Measurements from ENCODE around the gene PSG11. TPM values are rescaled to one million over a fixed set of nuclear protein-coding genes. Genes with fewer than 3 reads are reported as not detected.

The PSG11 gene
- total and polyA plus RNA-seq, 2 of the 8 experiments (the other 6 are each of a cell fraction or from before 2014, with no cell fraction given): not detected

- Histone ChIP-seq H4K5ac (ENCODE audit: insufficient read length, low read depth, low read length) (no peak overlapping the region), H4K20me1 (replicated peaks in 1 of 2; ENCODE audit: control insufficient read depth in 1 of 2, insufficient read depth in 2 of 2, low read length in 2 of 2) (no peaks in the 10 kb centered on the region), H3K27ac (ENCODE audit: low read depth, low read length) (no peak overlapping the region), H3K36me3 (ENCODE audit: control insufficient read depth in 2 of 4, insufficient read depth in 4 of 4, low read length in 3 of 4) (no peaks in the 10 kb centered on the region), H3K23ac (ENCODE audit: insufficient read length) (no peak overlapping the region), H3K79me2 (ENCODE audit: control insufficient read depth in 1 of 2, insufficient read depth in 2 of 2, low read length in 2 of 2) (no peaks in the 10 kb centered on the region), H2AFZ (ENCODE audit: low read length) (no peak overlapping the region), H4K91ac (replicated peaks; ENCODE audit: insufficient read length, low read length) (no peak overlapping the region), H3K56ac (replicated peaks; ENCODE audit: insufficient read length, low read depth, low read length) (no peak overlapping the region), H3K9ac (replicated peaks in 1 of 4; ENCODE audit: extremely low read depth in 1 of 4, low read depth in 3 of 4, low read length in 3 of 4) (no peak overlapping the region), H3K18ac (ENCODE audit: extremely low read depth, low read length) (no peak overlapping the region), H3K4me2 (ENCODE audit: insufficient read depth in 1 of 2, low read depth in 2 of 2, low read length in 2 of 2) (no peak overlapping the region), H2BK20ac (ENCODE audit: low read length) (no peak overlapping the region), H3K27me3 (replicated peaks in 1 of 4; ENCODE audit: control insufficient read depth in 3 of 4, extremely low read depth in 1 of 4, insufficient read depth in 3 of 4, low read length in 3 of 4) (no peaks in the 10 kb centered on the region), H2AK5ac (ENCODE audit: low read depth, low read length) (no peak overlapping the region), H2BK12ac (ENCODE audit: low read depth, low read length) (no peak overlapping the region), H3K4ac (replicated peaks; ENCODE audit: insufficient read length, low read depth, low read length) (no peak overlapping the region), H2BK15ac (ENCODE audit: low read length) (no peak overlapping the region), H3K23me2 (ENCODE audit: low read depth, low read length) (no peaks in the 10 kb centered on the region), H3K4me3 (ENCODE audit: extremely low read depth in 1 of 4, insufficient read depth in 2 of 4, low read depth in 3 of 4, low read length in 4 of 4) (no peak overlapping the region), H3K14ac (ENCODE audit: insufficient read length) (no peak overlapping the region), H3K9me3 (ENCODE audit: insufficient read depth in 2 of 2, low read depth in 1 of 2, low read length in 1 of 2) (peaks cover 8 to 42% of the 10 kb centered on the region in 2 experiments), H4K8ac (ENCODE audit: extremely low read depth, insufficient read depth, low read length) (no peak overlapping the region), H2BK120ac (replicated peaks; ENCODE audit: low read depth, low read length) (no peak overlapping the region), H3K79me1 (ENCODE audit: low read depth, low read length) (no peaks in the 10 kb centered on the region), H3K4me1 (replicated peaks in 1 of 4; ENCODE audit: control insufficient read depth in 3 of 4, insufficient read depth in 4 of 4, low read length in 3 of 4) (no peaks in the 10 kb centered on the region), H2BK5ac (ENCODE audit: low read depth, low read length) (no peak overlapping the region)
- DNase-seq (ENCODE audit: low read depth in 1 of 2, low spot score in 2 of 2) (no peak), FAIRE-seq (no peak)
- TF ChIP-seq JUN (IDR thresholded peaks at IDR 0.05; ENCODE audit: low read depth, low read length): no peak
- no peak for TF ChIP-seq POLR2A (IDR thresholded peaks at IDR 0.05; ENCODE audit: control extremely low read depth in 1 of 2, low read depth in 2 of 2, low read length in 2 of 2)
- TF ChIP-seq SP2 (IDR thresholded peaks at IDR 0.05; ENCODE audit: low read length): no peak
- no peak for TF ChIP-seq SIN3A (conservative IDR thresholded peaks at IDR 0.05 in 1 of 2, IDR thresholded peaks at IDR 0.05 in 1 of 2; ENCODE audit: low read depth in 1 of 2, low read length in 2 of 2)
- TF ChIP-seq CHD1 (IDR thresholded peaks at IDR 0.05; ENCODE audit: low read depth, low read length): no peak
- CTCF ChIA-PET (ENCODE audit: partially characterized antibody): no interaction called here
- WGBS, 2 experiments (ENCODE audit: extremely low coverage in 1 of 2, insufficient coverage in 1 of 2, insufficient read length in 1 of 2, insufficient replicate concordance in 2 of 2, low coverage in 1 of 2, low lambda C conversion rate in 2 of 2, missing lambda C conversion rate in 1 of 2): 91% methylated on average over 6 of the region's 6 CpGs; no CpG with 5 or more reads in 1 of the 2 experiments
- POLR2A ChIA-PET (ENCODE audit: partially characterized antibody): no interaction called here
Measured at GRCh38 chr19:42961119-42961518, 65.2 kb downstream of the PSG11 start.

Other genes starting within 250 kb of the PSG11 start
- not detected in 2 replicates for gene PSG1, start 146.8 kb downstream of the PSG11 start, total RNA-seq (2021; fragmentation: NEBNext Ultra II Directional; extraction: Animal tissue kit (Norgen Biotek cat#: 25700))
- not detected in 2 replicates for gene PSG1, start 146.8 kb downstream of the PSG11 start, polyA plus RNA-seq (2011; rRNA removed)
- not detected in 2 replicates for gene PSG6, start 108.6 kb downstream of the PSG11 start, total RNA-seq (2021; fragmentation: NEBNext Ultra II Directional; extraction: Animal tissue kit (Norgen Biotek cat#: 25700))
- gene PSG6, start 108.6 kb downstream of the PSG11 start, polyA plus RNA-seq (2011; rRNA removed): not detected in 2 replicates
- gene PSG7, start 89.3 kb downstream of the PSG11 start, total RNA-seq (2021; fragmentation: NEBNext Ultra II Directional; extraction: Animal tissue kit (Norgen Biotek cat#: 25700)): not detected in 2 replicates
- not detected in 2 replicates for gene PSG7, start 89.3 kb downstream of the PSG11 start, polyA plus RNA-seq (2011; rRNA removed)
- gene PSG2, start 56.2 kb upstream of the PSG11 start, total RNA-seq (2021; fragmentation: NEBNext Ultra II Directional; extraction: Animal tissue kit (Norgen Biotek cat#: 25700)): not detected in 2 replicates
- gene PSG2, start 56.2 kb upstream of the PSG11 start, polyA plus RNA-seq (2011; rRNA removed): not detected in 2 replicates
- gene PSG5, start 160.1 kb upstream of the PSG11 start, total RNA-seq (2021; fragmentation: NEBNext Ultra II Directional; extraction: Animal tissue kit (Norgen Biotek cat#: 25700)): not detected in 2 replicates
- gene PSG5, start 160.1 kb upstream of the PSG11 start, polyA plus RNA-seq (2011; rRNA removed): not detected in 2 replicates
- gene PSG4, start 179.2 kb upstream of the PSG11 start, total RNA-seq (2021; fragmentation: NEBNext Ultra II Directional; extraction: Animal tissue kit (Norgen Biotek cat#: 25700)): not detected in 2 replicates
- gene PSG4, start 179.2 kb upstream of the PSG11 start, polyA plus RNA-seq (2011; rRNA removed): not detected in 2 replicates
- not detected in 2 replicates for gene PSG9, start 243.1 kb upstream of the PSG11 start, total RNA-seq (2021; fragmentation: NEBNext Ultra II Directional; extraction: Animal tissue kit (Norgen Biotek cat#: 25700))
- gene PSG9, start 243.1 kb upstream of the PSG11 start, polyA plus RNA-seq (2011; rRNA removed): not detected in 2 replicates